HuH-7 (cell line): ENCODE measurements around the gene IL17RA.

Source experiments
- DNase-seq: peaks from one replicate; pipeline ENCODE4 v3.0.0; 2011; ENCODE audit warnings: low spot score

Gene IL17RA

DNA sequence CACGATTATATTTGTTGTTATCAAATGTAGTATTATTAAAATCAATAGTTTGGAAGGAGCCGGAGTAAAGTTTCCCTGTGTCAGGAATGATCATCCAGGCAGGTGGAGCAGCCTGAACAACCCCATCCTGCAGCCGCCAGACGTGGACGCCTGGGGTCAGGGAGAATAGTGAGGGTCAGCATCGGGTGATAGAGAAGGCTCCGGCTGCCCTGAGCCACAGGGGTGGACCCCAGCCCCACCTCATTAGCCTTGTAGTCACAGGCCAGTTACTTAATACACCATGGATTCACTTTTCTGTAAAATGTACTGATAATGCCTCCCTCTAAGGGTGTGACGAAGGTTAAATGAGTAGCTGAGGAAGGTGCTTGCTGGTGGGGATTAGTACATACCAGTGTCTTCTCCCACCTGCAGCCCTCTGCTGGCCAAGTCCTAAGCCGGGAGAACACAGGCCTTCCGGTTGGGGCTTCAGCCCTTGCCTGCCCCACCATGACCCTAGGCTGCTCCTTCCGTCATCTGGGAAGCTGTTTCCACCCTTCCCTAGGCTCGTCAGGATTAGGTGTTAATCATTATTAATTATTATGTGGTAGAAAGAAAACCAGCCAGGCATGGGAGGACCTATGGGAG lies 21.5 kb downstream of the IL17RA start:
- no peak for DNase-seq

DNA sequence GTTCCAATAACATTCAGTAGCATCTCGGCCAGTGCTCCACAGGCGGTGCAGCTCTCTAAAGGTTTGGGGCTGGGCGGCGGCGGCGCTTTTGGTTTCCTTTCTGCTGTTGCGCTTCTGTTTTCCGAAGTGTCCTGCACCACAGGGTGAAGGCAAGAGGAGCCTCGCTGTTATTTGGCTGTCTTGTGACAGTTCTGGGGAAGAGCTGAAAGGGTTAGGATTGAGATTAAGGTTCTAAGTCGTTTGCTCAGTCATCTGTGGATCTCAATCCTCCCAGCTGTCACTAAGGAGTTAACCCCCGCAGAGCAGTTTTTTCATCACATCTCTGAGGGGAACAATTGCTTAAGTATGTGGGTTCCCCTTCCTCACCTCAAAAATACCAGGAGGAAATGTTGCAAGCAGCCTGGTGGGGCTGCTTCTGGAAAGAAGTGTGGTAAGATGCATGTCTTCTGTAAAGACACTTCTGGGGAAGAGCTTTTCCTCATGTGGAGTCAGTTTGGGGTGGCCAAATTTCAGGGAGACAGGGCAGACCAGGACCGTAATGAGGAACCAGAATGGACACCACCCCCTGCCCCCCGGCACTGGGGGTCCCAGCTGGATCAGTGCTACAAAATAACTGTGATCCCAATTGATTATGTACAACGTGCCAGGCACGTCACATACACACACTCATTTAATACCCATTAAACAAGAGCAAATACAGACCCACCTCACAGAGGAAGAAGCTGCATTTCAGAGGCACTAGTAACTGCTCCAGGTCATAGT lies 22.2 kb downstream of the IL17RA start:
- no peak for DNase-seq

DNA sequence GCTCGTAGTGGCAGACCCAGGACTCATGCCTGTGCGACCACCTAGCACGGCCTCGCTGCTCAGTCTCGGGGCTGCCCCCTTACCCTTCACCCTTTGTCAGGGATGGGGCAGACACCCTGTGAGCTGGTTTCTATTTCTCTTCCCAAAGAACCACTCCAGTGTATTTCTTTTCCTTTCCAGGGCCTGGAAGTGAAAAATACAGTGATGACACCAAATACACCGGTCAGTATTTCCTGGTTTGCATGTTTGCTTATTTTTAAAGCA lies 22.7 kb downstream of the IL17RA start:
- DNase-seq, result no peak

DNA sequence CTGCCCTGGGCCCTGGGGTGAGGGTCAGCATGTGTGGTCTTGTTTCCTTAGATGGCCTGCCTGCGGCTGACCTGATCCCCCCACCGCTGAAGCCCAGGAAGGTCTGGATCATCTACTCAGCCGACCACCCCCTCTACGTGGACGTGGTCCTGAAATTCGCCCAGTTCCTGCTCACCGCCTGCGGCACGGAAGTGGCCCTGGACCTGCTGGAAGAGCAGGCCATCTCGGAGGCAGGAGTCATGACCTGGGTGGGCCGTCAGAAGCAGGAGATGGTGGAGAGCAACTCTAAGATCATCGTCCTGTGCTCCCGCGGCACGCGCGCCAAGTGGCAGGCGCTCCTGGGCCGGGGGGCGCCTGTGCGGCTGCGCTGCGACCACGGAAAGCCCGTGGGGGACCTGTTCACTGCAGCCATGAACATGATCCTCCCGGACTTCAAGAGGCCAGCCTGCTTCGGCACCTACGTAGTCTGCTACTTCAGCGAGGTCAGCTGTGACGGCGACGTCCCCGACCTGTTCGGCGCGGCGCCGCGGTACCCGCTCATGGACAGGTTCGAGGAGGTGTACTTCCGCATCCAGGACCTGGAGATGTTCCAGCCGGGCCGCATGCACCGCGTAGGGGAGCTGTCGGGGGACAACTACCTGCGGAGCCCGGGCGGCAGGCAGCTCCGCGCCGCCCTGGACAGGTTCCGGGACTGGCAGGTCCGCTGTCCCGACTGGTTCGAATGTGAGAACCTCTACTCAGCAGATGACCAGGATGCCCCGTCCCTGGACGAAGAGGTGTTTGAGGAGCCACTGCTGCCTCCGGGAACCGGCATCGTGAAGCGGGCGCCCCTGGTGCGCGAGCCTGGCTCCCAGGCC lies 23.7 kb downstream of the IL17RA start:
- DNase-seq, result no peak

DNA sequence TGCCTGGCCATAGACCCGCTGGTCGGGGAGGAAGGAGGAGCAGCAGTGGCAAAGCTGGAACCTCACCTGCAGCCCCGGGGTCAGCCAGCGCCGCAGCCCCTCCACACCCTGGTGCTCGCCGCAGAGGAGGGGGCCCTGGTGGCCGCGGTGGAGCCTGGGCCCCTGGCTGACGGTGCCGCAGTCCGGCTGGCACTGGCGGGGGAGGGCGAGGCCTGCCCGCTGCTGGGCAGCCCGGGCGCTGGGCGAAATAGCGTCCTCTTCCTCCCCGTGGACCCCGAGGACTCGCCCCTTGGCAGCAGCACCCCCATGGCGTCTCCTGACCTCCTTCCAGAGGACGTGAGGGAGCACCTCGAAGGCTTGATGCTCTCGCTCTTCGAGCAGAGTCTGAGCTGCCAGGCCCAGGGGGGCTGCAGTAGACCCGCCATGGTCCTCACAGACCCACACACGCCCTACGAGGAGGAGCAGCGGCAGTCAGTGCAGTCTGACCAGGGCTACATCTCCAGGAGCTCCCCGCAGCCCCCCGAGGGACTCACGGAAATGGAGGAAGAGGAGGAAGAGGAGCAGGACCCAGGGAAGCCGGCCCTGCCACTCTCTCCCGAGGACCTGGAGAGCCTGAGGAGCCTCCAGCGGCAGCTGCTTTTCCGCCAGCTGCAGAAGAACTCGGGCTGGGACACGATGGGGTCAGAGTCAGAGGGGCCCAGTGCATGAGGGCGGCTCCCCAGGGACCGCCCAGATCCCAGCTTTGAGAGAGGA lies 24.5 kb downstream of the IL17RA start:
- DNase-seq, result no peak

DNA sequence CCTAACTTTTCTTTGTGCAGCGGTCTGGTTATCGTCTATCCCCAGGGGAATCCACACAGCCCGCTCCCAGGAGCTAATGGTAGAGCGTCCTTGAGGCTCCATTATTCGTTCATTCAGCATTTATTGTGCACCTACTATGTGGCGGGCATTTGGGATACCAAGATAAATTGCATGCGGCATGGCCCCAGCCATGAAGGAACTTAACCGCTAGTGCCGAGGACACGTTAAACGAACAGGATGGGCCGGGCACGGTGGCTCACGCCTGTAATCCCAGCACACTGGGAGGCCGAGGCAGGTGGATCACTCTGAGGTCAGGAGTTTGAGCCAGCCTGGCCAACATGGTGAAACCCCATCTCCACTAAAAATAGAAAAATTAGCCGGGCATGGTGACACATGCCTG lies 25.2 kb downstream of the IL17RA start:
- no peak for DNase-seq

DNA sequence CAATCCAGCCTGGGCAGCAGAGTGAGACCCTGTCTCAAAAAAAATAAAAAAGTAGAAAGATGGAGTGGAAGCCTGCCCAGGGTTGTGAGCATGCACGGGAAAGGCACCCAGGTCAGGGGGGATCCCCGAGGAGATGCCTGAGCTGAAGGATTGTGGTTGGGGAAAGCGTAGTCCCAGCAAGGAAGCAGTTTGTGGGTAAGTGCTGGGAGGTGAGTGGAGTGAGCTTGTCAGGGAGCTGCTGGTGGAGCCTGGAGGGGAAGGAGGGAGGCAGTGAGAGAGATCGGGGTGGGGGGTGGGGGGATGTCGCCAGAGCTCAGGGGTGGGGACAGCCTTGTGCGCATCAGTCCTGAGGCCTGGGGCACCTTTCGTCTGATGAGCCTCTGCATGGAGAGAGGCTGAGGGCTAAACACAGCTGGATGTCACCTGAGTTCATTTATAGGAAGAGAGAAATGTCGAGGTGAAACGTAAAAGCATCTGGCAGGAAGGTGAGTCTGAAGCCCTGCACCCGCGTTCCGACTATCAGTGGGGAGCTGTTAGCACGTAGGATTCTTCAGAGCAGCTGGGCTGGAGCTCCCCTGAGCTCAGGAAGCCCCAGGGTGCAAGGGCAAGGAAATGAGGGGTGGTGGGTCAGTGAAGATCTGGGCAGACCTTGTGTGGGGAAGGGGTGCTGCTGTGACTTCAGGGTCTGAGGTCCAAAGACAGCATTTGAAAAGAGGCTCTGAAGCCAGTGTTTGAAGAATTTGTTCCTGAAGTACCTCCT lies 26.2 kb downstream of the IL17RA start:
- no peak for DNase-seq

DNA sequence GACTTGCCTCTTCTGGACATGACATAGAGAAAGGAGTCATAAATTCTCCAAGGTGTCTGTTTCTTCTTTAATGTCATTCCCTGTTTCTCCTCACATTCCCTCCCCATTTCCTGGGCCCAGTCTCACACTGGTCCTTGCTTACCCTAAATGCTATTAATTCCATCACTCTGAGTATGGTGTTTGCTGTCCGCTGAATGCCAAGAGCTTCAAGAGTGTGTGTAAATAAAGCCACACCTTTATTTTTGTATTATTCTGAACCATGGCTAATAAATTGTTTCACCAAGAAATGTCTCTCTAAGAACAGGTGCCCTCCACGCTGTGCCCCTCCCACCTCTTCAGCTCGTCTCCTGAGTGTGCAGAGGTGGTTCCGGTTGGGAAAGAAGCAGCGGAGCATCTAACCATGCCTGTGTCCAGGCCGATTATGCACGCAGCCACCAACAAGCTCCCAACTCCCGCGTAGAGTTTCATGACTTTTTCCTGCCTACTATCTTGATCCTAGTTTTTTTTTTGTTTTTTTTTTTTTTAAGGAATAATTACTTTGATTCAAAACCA lies 27.8 kb downstream of the IL17RA start:
- no peak for DNase-seq

DNA sequence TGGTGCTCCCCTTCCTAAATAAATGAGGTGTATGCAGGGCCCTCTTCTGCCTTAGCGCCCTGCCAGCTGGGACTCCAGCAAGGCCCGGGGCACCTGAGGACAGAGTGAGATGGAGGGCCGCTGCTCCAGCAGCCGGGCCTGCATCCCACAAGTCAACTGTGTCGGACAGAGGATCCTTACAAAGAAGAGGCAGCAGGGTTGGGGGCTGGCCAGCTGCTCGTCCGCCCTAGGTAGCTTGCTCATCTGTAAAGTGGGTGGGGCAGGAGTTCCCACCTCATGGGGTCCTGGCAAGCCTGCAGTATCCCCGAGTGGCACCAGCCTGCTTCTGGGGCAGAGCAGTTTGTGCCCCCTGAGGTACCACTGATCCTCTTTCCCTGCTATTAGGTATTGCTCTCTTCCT lies 28.8 kb downstream of the IL17RA start:
- DNase-seq, result no peak

DNA sequence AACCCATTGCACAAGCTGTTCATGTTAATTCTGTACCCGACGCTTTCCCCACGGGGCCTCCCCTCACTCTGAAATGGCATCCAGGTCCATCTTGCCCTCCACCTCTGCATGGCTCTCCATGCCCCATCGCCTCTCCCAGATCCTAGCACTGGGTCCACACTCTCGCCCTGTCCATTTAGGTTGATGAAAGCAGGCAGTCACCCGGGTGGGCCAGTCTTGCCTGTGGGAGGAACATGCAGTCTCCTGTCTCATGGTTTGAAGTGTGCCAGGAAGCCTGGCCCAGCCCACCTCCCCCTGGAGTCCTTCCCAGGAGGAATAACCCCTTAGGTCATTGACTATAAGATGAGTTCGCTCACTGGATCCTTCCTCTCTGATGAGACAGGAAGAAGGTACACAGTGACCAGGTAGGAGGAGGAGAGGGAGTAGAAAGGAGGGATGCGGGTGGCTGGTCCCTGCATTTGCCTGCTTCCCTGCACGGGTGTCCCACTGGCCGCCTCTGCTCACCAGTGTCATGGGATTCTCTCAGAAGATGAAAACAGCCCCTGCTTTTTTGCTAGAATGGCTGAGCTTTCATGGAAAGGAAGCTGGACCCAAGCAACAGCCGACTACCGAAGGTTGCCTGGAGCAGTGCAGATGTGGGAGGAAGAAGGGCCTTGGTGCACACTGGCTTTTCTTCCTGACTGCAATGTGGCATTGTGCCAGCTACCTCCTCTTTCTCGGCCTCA lies 29.5 kb downstream of the IL17RA start:
- DNase-seq, result no peak

DNA sequence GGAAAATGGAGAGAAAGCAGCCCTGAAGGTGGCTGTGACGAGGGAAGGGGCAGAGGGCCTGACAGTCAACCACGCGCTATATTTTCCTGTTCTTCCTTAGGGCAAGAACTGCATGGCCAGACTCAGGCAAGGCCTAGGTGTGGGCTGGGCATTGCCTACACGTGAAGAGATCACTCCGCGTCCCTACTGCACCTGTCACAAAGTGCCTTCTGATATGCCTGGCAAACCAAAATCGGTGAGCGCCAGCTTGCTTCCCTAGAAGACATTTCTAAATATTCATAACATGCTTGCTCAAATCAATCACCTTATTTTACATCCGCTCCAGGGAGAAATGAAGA lies 30.1 kb downstream of the IL17RA start:
- DNase-seq, result no peak

DNA sequence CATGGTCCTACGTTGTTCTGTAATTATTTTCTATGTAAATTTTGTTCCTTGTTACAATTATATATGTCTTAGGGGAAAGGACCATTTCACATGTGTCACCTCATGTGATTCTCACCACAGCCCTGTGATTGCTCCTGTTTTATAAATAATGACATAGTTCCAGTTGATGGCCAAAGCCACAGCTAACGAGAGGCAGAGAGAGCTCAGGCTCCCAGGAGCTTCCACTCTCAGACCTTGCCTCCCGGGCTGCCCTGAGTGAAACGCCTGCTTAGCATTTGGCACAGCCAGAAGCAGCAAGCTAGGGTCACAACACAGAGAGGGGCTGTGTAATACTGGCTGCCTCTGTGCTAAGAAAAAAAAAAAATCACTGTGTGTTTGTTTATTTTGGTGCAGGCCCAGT lies 30.4 kb downstream of the IL17RA start:
- no peak for DNase-seq

DNA sequence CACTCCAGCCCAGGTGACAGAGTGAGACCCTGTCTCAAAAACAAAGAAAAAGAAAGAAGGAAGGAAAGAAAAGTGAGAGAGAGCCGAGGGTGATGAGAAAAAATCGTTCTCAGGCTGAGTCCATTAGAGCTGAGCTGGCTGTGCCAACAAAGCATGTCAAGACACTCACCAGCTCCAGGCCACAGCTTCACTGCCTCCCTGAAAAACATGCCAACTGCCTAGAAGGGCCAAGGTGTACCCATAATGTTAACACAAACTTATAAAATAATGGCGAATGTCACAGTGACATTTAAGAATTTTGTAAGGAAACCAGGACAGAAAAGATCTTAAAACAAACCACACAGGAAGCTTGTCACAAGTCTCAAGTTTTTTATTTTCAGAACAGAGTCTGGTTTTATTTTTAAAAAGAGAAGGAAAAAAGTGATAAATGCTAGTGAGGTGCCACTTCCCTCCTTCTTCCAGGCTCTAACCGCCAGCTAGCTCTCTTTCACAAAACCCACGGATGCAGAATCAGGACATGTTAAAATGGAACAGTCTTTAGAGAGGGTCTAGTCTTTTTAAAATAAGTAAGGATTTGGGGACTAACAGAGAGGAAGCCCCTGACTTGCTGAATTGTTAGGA lies 31.3 kb downstream of the IL17RA start:
- DNase-seq, result no peak

DNA sequence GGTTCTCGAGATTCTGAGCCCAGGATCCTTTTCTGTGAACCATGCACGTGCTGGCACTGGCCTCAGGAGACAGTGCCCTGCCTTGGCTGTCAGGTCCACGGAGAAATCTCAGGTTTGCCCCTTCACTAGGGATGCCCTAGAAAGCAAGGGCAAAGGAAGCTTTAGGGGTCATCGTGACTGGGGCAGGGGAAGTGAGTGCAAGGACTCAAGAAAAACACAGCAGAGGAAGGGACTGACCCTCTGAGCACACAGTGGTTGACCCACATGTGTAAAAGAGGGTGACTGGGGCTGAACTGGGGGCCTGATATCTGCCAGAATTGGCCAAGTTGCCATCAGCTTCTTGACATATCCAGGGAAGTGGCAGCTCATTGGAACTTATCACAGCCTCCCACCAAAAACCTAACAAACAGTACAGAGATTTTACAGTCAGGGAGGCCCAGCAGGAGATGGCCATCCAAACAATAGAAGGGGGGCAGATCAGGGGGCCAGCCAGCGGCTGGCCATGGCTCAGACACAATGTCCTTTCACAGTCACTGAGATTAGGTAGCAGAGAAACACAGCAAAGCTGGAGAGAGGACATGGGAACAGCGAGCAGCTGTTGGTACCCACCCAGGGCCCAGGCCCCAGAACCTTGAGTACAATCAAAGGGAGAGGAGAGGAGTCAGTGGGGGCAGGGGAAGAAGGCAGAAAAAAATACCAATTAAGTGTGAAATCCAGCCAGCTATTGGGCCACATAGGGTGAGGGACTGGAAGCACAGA lies 32.0 kb downstream of the IL17RA start:
- no peak for DNase-seq

DNA sequence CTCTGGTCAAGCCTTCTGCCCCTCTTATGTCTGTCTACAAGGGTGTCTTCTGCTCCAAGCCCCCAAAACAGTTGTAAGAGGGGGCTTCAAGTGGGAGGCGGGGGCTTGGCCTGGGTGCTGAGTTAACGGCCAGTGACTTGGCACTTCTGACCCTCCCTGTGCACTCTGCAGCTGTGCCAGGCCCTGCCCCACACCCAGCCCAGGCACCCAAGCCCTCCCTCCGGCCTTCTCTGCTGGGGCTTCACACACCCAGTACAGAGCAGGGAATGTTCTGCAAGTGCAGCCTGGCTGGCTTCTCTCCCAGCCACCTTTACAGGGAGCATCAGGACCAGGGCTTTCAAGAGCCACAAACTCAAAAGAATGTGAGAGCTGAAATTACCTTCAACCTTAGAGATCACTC lies 32.6 kb downstream of the IL17RA start:
- DNase-seq, result no peak

DNA sequence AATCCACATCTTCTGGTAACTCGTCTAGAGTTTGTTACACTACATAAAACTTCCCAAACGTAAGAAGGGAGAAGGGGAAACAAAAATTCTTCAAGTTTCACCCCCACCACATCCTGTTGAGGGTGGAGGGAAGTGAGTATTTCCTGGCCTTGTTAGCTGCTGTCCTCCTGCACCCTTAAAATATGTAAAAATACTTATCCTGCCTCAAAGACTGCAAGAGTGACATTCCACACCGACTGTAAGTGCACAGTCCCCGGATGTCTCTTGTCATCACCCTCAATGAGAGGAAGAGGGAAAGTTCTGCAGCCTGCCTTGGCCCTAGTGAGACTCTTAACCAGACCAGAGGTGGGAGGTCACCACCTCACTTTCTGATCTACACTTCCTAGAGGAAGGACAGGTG lies 33.1 kb downstream of the IL17RA start:
- DNase-seq, result no peak

DNA sequence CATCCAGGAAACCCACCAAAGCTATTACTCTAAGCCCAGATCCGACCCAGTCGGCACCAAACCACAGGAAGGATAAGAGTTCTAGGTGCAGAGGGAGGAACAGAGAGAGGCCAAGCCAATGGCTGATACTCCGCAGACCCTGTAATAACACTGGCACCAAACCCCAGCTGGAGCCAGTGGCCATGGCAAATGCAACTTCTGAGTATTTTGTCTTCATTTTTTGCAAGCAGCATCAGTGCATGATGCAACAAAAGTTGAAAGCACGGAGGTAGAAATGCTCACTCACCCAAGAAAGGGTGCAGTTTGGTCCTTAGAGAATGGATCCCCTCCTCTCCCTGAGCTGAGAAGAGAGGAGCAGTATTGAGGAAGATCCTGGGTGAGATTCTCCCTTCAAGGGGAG lies 33.5 kb downstream of the IL17RA start:
- no peak for DNase-seq

DNA sequence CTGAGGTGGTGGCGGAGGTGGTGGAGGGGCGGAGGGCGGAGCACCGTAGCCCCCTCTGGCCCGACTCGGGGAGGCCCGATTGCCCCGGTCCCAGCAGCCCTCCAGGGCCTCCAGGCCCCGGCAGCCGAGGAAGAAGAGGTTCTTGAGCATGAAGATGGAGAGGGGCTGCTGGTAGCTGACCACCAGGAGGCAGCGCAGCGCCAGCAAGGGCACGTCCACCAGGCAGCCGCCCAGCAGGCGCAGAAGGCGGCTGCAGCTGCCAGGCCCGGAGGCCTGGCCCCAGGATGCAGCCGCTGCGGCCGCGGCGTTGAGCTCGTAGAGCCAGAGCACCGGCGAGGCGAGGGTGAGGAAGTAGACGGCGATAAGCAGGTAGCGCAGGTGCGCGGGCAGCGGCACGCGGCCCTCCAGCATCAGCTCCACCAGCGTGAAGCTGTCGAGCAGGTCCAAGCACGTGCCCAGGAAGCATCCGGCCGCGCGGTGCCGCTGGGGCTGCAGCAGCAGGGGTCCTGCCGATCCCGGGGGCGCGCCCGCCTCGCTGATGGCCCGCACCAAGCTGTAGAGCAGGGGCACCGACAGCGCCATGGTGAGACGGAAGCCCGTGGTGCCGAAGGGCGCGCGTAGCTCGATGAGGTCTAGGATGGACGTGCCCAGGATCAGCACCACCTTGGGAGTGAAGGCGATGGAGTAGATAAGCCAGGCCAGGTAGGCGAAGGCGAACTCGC lies 34.8 kb downstream of the IL17RA start:
- peak; percentile 40 for DNase-seq

DNA sequence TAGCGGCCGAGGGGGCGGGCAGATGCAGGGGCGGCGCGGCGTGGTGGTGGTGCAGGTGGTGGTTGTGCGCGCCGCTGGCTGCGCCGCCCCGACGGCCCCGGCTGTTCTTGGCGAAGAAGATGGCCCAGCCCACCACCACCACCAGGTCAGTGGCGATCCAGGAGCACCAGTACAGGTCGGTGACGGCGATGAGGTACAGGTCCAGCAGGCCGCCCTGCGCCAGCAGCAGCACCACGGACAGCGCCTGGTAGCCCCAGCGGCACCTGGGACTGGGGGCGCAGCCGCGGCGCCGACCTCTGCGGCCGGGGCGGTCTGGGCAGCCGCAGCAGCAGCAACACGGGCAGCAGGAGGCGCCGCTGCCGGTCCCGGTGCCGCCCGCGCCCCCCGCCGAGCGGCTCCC lies 35.5 kb downstream of the IL17RA start:
- peak; percentile 86 for DNase-seq
